NCI-H2171 (cell line): Measurements from ENCODE around the gene FBLN7.

Experiments used
- DNase-seq: peaks from one replicate; lab custom pipeline; 2025; lab: John Stamatoyannopoulos, UW

The FBLN7 gene

GRCh38 chr2:112157472-112157871, 19.3 kb downstream of the FBLN7 start:
- no peak for DNase-seq

- DNase-seq = no peak
Measured at GRCh38 chr2:112159454-112159921, 21.3 kb downstream of the FBLN7 start.

GRCh38 chr2:112160283-112161250, 22.4 kb downstream of the FBLN7 start:
- DNase-seq = no peak

- peak; percentile 55 for DNase-seq
Measured at GRCh38 chr2:112161431-112162145, 23.4 kb downstream of the FBLN7 start.

GRCh38 chr2:112162341-112162740, 24.2 kb downstream of the FBLN7 start:
- DNase-seq = no peak

- DNase-seq = no peak
Measured at GRCh38 chr2:112162956-112163355, 24.8 kb downstream of the FBLN7 start.

GRCh38 chr2:112163541-112163981, 25.4 kb downstream of the FBLN7 start:
- no peak for DNase-seq

- no peak for DNase-seq
Measured at GRCh38 chr2:112164876-112165275, 26.7 kb downstream of the FBLN7 start.

GRCh38 chr2:112165296-112165695, 27.1 kb downstream of the FBLN7 start:
- DNase-seq = no peak

- no peak for DNase-seq
Measured at GRCh38 chr2:112166806-112167499, 28.8 kb downstream of the FBLN7 start.

- DNase-seq = no peak
Measured at GRCh38 chr2:112168422-112169124, 30.4 kb downstream of the FBLN7 start.

GRCh38 chr2:112170495-112170894, 32.3 kb downstream of the FBLN7 start:
- no peak for DNase-seq

- no peak for DNase-seq
Measured at GRCh38 chr2:112173646-112174319, 35.6 kb downstream of the FBLN7 start.

GRCh38 chr2:112174383-112174782, 36.2 kb downstream of the FBLN7 start:
- no peak for DNase-seq

GRCh38 chr2:112175333-112175732, 37.1 kb downstream of the FBLN7 start:
- no peak for DNase-seq

- no peak for DNase-seq
Measured at GRCh38 chr2:112175958-112176573, 37.9 kb downstream of the FBLN7 start.

- no peak for DNase-seq
Measured at GRCh38 chr2:112181571-112182290, 43.5 kb downstream of the FBLN7 start.

GRCh38 chr2:112182581-112183034, 44.4 kb downstream of the FBLN7 start:
- peak; percentile 44 for DNase-seq

- no peak for DNase-seq
Measured at GRCh38 chr2:112183327-112184025, 45.3 kb downstream of the FBLN7 start.
